GM12891 (cell line): ENCODE data around the gene TMEM196.

Experiments used
- DNase-seq: peaks from one replicate; pipeline ENCODE4 v3.0.0; 2011; ENCODE audit warnings: low spot score; ENCODE audit not compliant: insufficient read length
- FAIRE-seq: peaks from 2 replicates; lab custom pipeline; 2011; peaks lifted over from hg19 to GRCh38; lab: Jason Lieb, UNC
- PAX5 ChIP-seq: IDR thresholded peaks from 2 replicates; pipeline ENCODE4 v1.6.1; 2011; ENCODE audit warnings: low read length, moderate library complexity, mild to moderate bottlenecking; ENCODE audit not compliant: insufficient read depth, severe bottlenecking
- POLR2A ChIP-seq: IDR thresholded peaks from 2 replicates; pipeline ENCODE4 v1.6.1; 2011; ENCODE audit warnings: low read depth, low read length, control low read depth
- POLR2AphosphoS5 ChIP-seq: IDR thresholded peaks from 2 replicates; pipeline ENCODE4 v1.6.1; 2011; ENCODE audit warnings: low read depth, low read length, control low read depth
- POU2F2 ChIP-seq: IDR thresholded peaks from 2 replicates; pipeline ENCODE4 v1.6.1; 2011; ENCODE audit warnings: low read depth, mild to moderate bottlenecking, control low read depth, low read length, moderate library complexity
- SPI1 ChIP-seq: IDR thresholded peaks from 2 replicates; pipeline ENCODE4 v1.6.1; 2011; ENCODE audit warnings: low read depth, low read length, control low read depth
- TAF1 ChIP-seq: IDR thresholded peaks from 2 replicates; pipeline ENCODE4 v1.6.1; 2011; ENCODE audit warnings: low read depth, low read length, control low read depth

The TMEM196 gene

DNA sequence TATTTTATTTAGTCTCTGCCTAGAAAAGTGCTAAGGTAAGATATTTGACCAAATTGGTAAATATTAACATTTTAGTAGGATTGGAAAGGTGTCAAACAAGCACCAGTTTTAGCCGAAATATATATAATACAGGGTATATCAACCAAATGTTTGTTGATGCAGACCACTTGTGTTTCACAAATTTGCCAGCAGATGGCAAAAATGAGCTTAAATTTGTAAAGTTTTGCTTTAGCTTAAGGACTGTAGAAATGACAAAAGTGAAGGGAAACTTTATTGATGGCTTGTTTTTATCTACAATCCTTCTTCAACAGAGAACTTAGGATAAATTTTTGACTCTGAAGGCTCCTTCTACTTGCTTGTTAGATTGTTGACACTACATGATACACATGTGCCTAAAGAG is 59.7 kb downstream of the TMEM196 start:
- DNase-seq = no peak
- FAIRE-seq = no peak
- TF ChIP-seq SPI1 = no peak
- no peak for TF ChIP-seq POU2F2
- TF ChIP-seq POLR2AphosphoS5 = no peak
- no peak for TF ChIP-seq POLR2A
- TF ChIP-seq PAX5 = no peak
- no peak for TF ChIP-seq TAF1

DNA sequence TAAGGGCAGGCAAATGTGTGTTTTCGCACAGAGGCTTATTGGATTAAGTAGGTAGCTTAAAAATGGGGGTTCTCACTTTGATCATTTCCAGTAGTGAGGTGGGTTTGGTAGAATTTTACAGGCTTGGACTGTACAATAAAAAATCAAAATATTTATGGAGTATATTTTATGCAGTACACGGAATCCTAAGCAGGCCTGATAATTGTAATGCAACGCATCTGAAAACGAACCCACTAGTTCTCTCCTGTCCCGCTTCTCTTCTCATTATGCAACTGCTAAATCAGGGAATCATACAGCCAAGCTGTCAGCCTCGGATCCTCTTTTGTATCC is 64.2 kb downstream of the TMEM196 start:
- TF ChIP-seq PAX5 = no peak
- TF ChIP-seq POU2F2 = no peak
- TF ChIP-seq TAF1 = no peak
- TF ChIP-seq POLR2AphosphoS5 = no peak
- no peak for TF ChIP-seq POLR2A
- TF ChIP-seq SPI1 = no peak
- no peak for DNase-seq
- FAIRE-seq = no peak

DNA sequence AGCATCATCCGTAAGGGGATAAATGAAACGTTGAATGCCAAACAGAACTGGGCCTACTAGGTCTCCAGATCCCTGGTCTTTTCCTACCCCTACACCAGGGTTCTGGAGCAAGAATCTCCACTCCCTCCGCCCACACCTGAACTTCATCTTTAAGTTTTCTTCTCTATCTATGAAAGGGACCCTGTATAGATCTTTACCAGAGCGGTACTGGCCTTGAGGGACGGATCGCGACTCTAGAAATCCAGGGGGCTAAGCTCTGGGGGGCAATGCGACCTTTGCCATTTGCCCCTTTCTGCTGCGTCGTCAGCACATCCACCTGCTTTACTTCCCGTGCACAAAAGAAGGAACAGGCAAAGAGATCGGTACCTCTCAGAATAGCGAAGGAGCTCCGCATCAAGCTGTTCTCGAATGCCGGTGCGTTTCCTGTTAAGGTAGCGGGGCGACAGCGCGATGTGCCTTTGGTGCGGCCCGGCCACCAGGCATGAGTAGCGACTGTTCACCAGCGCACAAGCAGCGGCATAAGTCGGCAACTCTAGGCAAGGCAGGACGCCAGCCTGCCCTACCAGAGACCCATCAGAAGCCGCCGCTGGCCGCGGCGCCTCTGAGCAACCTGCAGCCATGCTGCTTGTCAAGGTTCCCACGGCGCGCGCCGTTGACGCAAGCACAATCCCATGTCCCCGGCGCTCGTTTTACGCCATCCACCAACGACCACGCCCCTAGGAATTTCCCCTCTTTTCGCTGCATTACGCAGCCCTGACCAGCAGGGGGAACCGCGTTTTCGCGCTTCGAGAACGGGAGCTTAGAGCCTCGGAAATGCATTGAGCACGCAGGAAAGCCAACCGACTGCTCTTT is 64.8 kb downstream of the TMEM196 start, which contains the start of gene POLR1F:
TSS of gene POLR1F (minus strand) at position 641 of the 852 bp plus-strand sequence. CDS start at position 620, 21 bp downstream.
- peak; percentile 98 for TF ChIP-seq POLR2A
- no peak for TF ChIP-seq SPI1
- peak; percentile 62; the same call in 1 of the 2 replicates for TF ChIP-seq POU2F2
- TF ChIP-seq TAF1 = peak; percentile 95
- peak; percentile 94 for TF ChIP-seq POLR2AphosphoS5
- TF ChIP-seq PAX5 = peak; percentile 59
- FAIRE-seq (peak; percentile 99), DNase-seq (peak; percentile 48)

DNA sequence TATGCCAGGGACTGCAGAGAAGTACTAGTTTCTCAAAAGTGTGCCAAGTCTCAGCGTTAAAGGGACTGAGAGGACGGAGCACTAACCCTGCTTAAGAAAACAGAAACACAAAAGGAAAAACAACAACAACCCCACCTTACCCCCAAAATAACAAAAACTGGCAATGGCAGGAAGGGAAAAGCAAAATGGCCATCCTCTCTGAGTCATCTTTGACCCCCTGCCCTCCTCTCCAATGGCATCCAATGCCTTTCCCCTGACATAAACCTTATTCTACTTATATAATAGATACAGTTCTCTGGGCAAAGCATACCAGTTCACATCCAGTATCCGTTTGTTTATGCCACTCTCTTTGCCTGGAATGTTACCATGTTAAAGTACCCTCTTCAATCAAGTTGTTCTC is 66.2 kb downstream of the TMEM196 start:
- FAIRE-seq (no peak), DNase-seq (no peak)
- TF ChIP-seq PAX5 (no peak), TAF1 (no peak), SPI1 (no peak), POLR2AphosphoS5 (no peak), POLR2A (no peak), POU2F2 (no peak)

DNA sequence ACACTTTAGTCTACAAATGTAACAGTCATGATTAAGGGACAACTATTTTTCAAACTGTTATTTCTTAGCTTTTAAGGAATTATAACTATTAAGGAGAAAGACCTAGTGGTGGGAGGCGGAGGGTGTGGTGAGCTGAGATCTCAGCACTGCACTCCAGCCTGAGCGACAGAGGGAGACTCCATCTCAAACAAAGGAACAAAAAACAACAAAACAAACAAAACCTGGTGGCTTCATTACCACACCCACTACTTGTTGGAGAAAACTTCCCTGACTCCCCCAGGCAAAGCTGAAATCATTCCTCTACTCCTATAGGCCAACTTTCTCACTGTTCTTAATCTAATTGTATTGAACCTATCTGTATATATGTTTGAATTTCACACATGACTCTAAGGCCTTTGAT is 67.8 kb downstream of the TMEM196 start:
- TF ChIP-seq SPI1 (no peak), POLR2A (no peak), POU2F2 (no peak), TAF1 (no peak), POLR2AphosphoS5 (no peak), PAX5 (no peak)
- no peak for FAIRE-seq
- no peak for DNase-seq

DNA sequence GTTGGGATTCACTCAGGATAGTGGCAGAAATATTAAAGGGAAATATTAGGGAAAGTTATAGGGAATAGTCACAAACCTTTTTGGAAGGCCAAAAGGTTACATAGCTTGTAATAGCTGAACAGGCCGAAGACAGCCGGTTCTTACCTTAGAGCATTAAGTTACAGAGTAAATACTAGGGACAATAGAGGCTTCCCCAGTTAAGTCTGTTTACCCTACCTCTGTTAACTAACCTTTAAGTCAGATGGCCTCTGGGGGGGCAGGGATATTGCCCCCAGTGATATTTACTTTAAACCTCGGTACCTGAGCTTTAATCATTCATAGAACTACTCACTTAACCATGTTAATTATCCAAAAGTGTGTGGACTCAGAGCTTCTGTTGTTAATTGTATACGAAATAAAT is 71.9 kb downstream of the TMEM196 start:
- DNase-seq (no peak), FAIRE-seq (no peak)
- TF ChIP-seq SPI1 (no peak), POLR2A (no peak), POU2F2 (no peak), PAX5 (no peak), TAF1 (no peak), POLR2AphosphoS5 (no peak)

DNA sequence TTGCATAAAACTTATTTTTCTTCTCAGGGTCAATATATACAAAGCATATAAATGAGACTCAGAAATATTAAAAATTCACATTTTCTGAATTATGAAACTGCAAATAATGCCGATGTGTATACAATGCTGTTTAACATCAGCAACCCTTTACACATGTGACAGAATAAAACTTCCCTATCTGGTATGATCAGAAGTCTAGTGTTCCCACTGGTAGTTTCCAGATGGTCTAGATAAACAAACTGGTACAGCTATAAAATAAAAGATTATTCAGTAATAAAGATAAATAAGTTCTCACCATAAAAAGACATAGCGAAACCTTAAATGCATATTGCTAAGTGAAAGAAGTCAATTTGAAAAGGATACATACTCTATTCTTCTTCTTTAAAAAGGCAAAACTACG is 72.5 kb downstream of the TMEM196 start:
- DNase-seq (no peak), FAIRE-seq (no peak)

DNA sequence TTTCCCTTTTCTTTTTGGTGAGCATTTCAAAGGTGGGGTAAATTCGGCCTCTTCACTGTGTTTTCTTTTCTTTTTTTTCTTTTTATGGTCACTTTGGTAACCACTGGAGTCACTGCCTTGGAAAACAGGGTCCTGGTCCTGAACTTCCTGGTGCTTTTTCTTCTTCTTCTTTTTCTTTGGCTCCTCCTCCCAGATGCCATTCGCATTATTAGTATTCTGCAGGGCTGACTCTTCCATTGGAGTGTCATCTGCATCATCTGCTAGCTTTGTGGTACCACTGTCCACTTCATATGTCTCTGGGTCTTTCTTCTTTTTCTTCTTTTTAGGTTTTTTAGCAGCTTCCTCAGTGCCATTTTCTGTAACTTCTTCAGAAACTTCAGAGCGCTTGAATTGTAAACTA is 75.1 kb downstream of the TMEM196 start:
- TF ChIP-seq TAF1 (no peak), POLR2AphosphoS5 (no peak), SPI1 (no peak), PAX5 (no peak), POLR2A (no peak), POU2F2 (no peak)
- no peak for FAIRE-seq
- DNase-seq = no peak

More for the DNA sequence above, 72.5 kb downstream of the TMEM196 start:
- no peak for TF ChIP-seq TAF1
- no peak for TF ChIP-seq POU2F2
- TF ChIP-seq POLR2A = no peak
- no peak for TF ChIP-seq SPI1
- TF ChIP-seq PAX5 = no peak
- TF ChIP-seq POLR2AphosphoS5 = no peak

DNA sequence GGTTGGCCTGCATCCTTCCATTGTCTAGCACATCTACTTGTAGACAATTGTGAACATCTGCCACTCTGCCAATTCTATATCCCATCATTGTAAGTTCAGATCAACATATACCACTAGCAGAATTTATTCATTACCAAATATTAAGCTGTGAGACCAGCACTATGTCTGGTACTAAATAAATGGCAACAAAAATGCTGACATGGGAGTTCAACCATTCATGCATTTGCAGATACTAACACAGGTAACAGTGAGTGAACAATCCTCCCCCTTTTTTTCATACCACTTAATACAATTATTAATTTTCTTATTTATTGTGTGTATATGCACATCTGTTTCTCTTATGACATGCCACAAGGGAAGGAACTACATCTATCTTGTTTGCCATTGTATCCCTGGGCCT is 76.5 kb downstream of the TMEM196 start:
- TF ChIP-seq POLR2A (no peak), SPI1 (no peak), POU2F2 (no peak), POLR2AphosphoS5 (no peak), PAX5 (no peak), TAF1 (no peak)
- no peak for FAIRE-seq
- no peak for DNase-seq
